Smooth muscle cell of the brain vasculature (primary cell): ENCODE data around the gene ZHX3.

Experiments used
- DNase-seq: peaks from one replicate; pipeline ENCODE4 v3.0.0-alpha.2; 2012; ENCODE audit warnings: low read depth, low spot score

Gene ZHX3

GRCh38 chr20:41317546-41318270 is at the start of gene ZHX3:
Gene ZHX3 (minus strand): TSS chr20:41317731. CDS start chr20:41204916, 112,815 bp downstream.
- peak; percentile 90 for DNase-seq

- no peak for DNase-seq
These were observed 49.8 kb upstream of the ZHX3 start for GRCh38 chr20:41367393-41367695.

- no peak for DNase-seq
These were observed 49.2 kb upstream of the ZHX3 start, which contains the start of gene EMILIN3 for GRCh38 chr20:41366546-41367392. Gene EMILIN3 (minus strand): TSS chr20:41366818. CDS start chr20:41366634, 184 bp downstream.

- no peak for DNase-seq
These were observed 48.4 kb upstream of the ZHX3 start for GRCh38 chr20:41365777-41366545.

GRCh38 chr20:41364967-41365765 is 47.6 kb upstream of the ZHX3 start:
- no peak for DNase-seq

- no peak for DNase-seq
These were observed 46.8 kb upstream of the ZHX3 start for GRCh38 chr20:41364236-41364855.

GRCh38 chr20:41363601-41364000 is 46.1 kb upstream of the ZHX3 start:
- no peak for DNase-seq

GRCh38 chr20:41362748-41363140 is 45.2 kb upstream of the ZHX3 start:
- DNase-seq = no peak

GRCh38 chr20:41361757-41362747 is 44.5 kb upstream of the ZHX3 start:
- no peak for DNase-seq

GRCh38 chr20:41360831-41361756 is 43.6 kb upstream of the ZHX3 start:
- no peak for DNase-seq

- DNase-seq = no peak
These were observed 42.0 kb upstream of the ZHX3 start for GRCh38 chr20:41359541-41360011.

- no peak for DNase-seq
These were observed 41.2 kb upstream of the ZHX3 start for GRCh38 chr20:41358717-41359116.

GRCh38 chr20:41358230-41358629 is 40.7 kb upstream of the ZHX3 start:
- no peak for DNase-seq

GRCh38 chr20:41357424-41358163 is 40.1 kb upstream of the ZHX3 start:
- DNase-seq = no peak

- no peak for DNase-seq
These were observed 39.4 kb upstream of the ZHX3 start for GRCh38 chr20:41356951-41357350.

GRCh38 chr20:41355598-41356203 is 38.2 kb upstream of the ZHX3 start:
- no peak for DNase-seq

- DNase-seq = no peak
These were observed 37.7 kb upstream of the ZHX3 start for GRCh38 chr20:41355192-41355591.
